GM18526 (cell line): ENCODE data around the gene SLC38A9.

Experiments used
- POLR2A ChIP-seq: IDR thresholded peaks from 3 replicates; pipeline ENCODE4 v1.6.1; 2011; ENCODE audit not compliant: insufficient read length; ENCODE audit errors: extremely low read depth

The SLC38A9 gene

DNA sequence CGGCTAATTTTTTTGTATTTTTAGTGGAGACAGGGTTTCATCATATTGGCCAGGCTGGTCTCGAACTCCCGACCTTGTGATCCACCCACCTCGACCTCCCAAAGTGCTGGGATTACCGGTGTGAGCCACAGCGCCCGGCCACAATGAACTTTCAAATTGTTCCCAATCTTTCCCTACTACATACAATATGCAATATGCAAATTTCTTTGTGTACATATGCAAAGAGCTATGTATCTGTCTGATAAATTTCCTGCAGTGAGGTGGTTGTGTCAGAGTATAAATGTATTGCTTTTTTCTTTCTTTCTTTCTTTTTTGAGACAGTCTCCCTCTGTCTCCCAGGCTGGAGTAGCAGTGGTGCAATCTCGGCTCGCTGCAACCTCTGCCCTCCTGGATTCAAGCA, 128.5 kb downstream of the SLC38A9 start:
- TF ChIP-seq POLR2A: no peak

DNA sequence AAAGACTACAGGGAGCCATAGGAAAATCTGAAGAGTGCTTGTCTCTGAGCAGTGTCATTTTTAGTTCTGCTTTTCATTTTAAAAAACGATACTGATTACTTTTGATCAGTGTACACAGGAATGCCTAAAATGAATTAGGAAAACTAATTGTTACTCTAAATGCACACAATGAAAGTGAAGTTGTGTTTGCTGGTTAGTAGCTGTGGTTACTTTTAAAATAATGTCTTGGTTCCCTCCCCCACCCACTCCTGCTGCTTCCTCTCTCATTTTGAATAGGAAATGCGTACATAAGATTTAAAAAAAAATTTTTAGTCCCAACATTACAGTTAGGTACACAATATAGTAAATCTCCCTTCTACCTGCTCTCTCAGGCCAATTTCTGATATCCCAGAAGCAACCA, 129.9 kb downstream of the SLC38A9 start:
- TF ChIP-seq POLR2A: no peak

DNA sequence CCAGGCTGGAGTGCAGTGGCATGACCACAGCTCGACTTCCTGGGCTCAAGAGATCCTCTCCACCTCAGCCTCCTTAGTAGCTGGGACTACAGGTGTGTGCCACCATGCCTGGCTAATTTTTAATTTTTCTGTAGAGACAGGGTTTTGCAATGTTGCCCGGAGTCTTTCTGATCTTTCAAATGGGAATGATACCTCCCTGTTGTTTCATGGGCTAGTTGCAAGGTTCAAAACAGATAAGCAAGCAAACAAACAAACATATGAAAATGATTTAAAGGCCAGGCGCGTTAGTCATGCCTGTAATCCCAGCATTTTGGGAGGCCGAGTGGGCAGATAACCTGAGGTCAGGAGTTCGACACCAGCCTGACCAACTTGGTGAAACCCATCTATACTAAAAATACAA, 132.1 kb downstream of the SLC38A9 start:
- TF ChIP-seq POLR2A: no peak

DNA sequence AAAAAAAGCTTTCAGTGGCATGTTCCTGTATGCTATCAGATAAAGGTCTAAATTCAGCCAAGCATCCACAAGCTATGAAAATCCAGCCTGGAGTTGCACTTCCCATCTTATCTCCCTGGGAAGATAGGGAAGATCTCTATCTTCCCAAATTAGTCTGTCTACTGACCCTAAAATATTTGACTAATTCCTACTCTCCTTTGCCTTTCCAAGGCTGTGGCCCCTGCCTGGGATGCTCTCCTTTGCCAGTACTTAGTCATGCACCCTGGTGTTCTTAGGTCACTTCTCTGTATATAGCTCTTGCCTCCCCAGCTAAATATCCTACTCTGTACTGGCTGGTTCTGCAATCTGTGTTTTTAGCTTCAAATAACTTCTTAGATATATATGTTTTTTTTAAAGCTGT, 133.4 kb downstream of the SLC38A9 start:
- no peak for TF ChIP-seq POLR2A

DNA sequence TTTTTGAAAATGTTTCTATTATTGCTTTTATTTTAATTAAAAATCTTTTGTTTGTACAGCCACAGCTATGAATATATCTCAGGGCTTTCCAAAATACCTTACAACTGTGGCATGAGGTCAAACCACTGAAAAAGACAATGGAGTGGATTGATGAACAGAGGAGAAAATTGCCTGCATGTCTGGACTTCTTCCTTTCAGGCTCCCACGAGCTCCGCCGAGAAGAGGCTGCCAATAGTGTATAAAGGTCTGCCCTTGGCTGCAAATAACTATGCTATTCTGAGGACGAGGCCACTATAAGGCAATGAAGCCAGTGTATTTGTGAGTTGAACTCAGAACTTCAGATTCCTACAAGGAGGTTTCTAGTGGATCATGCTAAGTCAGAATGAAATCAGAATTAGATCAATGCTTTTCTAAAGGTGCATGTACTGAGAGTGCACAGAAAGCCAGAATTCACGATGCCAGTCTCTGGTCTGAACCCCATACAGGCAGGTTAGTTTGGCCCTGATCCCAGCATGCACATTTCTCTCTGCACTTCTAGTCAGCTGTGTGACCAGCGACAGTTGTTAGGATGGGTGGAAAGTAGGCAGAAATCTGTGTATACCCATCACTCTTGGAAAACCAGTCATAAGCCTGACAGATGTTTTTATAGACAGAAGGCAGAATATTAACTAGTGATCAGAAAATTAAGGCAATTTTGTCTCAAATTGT, 134.6 kb downstream of the SLC38A9 start:
- no peak for TF ChIP-seq POLR2A

DNA sequence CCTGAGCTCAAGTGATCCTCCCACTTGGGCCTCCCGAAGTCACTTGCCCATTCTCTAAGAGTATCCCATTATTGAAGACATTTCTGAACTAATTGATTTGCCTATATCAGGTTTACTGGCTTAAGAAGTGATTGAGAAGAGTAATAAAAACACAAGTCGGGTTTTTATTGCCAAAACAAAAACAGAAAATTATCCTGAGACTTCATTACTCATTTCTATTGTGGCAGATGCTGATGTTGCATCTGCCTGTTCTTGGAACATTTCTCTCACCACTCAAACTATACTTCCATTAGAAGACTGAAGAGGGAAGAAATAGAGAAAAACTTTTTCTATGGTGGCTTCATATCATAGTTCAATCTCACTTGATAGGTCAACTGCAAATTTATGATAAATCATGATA, 135.5 kb downstream of the SLC38A9 start:
- no peak for TF ChIP-seq POLR2A
